Activated CD4-positive, CD25-positive, alpha-beta regulatory T cell treated with anti-CD3 and anti-CD28 coated beads, Interleukin-2, amount 50 U/mL, for 16 hours (primary cell): ENCODE data around the gene PSIP1.
"Not testable (repeated sequence)": the region's sequence is repeated elsewhere in the genome, so short reads cannot be mapped to it uniquely, and the experiment has no call there.

Source experiments
- DNase-seq: peaks from one replicate; pipeline ENCODE4 v3.0.0-alpha.2; 2020; ENCODE audit warnings: low read depth, low spot score

The PSIP1 gene

GRCh38 chr9:15505921-15506320, 4.8 kb downstream of the PSIP1 start:
- DNase-seq: no peak

DNA sequence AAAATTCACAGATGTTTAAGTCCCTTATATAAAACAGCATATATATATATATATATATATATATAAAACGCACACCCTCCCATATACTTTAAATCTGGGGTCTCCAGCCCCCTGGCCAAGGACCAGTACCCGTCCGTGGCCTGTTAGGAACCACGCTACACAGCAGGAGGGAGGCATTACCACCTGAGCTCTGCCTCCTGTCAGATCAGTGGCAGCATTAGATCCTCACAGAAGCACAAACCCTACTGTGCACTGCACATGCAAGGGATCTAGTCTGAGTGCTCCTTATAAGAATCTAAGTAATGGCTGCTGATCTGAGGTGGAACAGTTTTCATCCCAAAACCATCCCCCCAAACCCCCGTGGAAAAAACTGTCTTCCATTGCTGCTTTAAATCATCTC, 9.0 kb downstream of the PSIP1 start:
- DNase-seq: no peak

- no peak for DNase-seq
Measured at GRCh38 chr9:15501179-15501578, 9.6 kb downstream of the PSIP1 start.

- DNase-seq: no peak
Measured at GRCh38 chr9:15499139-15499538, 11.6 kb downstream of the PSIP1 start.

GRCh38 chr9:15498246-15498995, 12.3 kb downstream of the PSIP1 start:
- no peak for DNase-seq

GRCh38 chr9:15492485-15493150, 18.2 kb downstream of the PSIP1 start:
- DNase-seq: no peak

- DNase-seq: no peak
Measured at GRCh38 chr9:15491950-15492349, 18.8 kb downstream of the PSIP1 start.

DNA sequence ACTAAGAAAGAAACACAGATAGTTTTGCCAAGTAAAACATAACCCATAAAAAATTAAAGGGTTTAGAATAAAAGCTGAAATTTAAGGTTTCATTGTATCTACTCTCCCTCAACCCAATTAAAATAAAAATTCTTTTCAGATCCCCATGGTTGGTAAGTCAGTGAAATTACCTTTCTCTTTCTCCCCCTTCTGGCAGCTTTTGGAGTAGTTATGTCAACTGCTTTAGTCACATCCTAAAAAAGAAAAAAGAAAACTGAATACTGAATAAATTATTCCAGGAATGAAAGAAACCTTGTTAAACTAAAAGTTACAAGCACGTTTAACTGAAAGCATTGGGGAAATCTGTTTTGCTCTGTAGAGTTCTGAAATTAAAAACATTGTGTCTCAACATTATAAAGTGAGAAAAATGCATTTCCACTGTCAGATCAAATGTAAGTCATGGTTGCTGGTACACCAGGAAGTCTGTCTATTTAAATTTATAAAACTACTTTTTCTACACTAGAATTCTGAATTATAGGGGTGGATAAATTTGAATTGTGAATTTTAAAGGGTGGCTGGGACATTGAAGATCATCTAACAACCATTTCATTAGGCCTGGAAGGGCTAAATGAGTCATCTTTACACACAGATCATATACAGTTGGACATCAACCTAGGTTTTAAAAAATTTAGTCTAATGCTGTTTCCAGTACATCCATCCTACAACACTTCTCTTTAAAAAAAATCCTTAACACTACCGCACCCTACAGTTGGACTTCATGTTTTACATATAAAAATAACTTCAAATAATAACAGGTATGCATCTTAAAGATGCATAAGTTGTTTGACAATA, 24.7 kb downstream of the PSIP1 start:
- DNase-seq: no peak

DNA sequence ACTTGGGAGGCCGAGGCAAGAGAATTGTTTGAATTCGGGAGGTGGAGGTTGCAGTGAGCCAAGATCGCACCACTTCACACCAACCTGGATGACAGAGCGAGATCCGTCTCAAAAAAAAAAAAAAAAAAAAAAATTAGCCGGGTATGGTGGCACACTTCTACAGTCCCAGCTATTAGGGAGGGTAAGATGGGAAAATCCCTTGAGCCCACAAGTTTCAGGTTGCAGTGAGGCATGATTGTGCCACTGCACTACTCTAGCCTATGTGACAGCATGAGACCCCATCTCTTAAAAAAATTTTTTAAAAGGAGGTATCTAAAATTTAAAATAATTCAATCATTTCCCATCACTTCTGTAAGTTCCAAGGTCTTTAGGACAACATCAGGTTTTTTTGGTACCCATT, 26.0 kb downstream of the PSIP1 start:
- no peak for DNase-seq

DNA sequence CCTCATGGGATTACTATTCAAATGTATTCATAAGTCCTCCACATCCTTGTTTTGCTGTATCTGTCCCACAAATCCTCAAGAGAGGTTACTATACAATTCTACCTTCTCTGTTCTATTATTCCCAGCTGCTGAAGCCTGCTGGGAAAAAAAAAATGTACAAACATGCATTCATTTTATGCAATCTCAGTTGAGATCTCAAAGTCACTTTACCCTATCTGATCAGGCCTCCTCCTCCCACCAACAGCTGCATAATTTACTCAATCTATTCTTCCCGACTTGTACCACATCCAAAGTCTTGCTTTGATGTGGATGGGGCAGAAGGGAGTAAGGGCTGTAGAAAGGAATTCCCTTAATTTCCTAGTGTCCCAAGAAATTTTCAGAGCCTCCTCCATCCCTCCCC, 28.6 kb downstream of the PSIP1 start:
- no peak for DNase-seq

DNA sequence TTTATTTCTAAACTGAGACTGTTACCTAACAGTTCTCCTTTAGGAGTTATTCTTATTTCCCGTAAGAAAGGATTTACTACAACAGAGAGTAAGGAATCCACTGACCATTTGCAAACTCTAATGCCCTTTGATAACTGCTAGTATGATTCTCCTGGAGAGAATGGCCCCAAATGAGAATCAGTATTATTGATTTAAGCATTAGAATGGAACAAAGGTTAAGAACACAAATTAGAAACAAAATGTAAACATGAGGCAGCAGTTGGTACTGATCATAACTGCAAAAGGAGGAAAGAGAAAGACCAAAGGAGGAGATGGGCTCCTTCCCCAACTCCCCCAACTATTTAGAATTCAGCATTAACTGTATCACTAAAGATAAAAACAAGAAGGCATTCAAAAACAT, 30.7 kb downstream of the PSIP1 start:
- DNase-seq: no peak

DNA sequence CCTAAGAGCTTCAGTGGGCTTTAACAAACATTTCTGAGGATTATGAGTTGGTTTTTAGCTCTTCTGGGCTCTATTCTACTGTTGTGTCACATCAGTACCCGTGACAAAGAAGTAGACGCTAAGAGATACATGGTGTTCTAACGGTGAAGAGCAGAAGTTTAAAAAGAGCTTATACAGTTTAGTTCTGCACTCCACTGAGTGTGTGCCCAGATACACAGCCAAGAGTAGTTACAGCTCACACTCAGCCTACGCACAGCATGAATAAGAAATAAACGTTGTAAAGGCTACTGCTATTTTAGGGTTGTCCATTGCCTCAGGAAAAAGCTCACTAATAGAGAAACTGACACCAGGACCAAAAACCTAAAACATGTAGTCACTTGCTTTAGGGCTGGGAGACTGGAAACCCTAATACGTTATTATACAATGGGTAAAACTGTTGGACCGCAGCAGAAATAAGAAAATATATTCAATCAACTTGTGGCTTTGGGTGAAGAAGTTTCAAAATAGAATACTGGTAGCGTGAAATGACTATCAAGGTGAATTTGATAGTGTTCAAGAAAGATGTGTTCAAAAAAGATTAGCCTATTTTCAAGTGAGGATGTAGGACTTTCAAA, 34.7 kb downstream of the PSIP1 start:
- DNase-seq: no peak

- DNase-seq: no peak
Measured at GRCh38 chr9:15469862-15470261, 40.9 kb downstream of the PSIP1 start.

DNA sequence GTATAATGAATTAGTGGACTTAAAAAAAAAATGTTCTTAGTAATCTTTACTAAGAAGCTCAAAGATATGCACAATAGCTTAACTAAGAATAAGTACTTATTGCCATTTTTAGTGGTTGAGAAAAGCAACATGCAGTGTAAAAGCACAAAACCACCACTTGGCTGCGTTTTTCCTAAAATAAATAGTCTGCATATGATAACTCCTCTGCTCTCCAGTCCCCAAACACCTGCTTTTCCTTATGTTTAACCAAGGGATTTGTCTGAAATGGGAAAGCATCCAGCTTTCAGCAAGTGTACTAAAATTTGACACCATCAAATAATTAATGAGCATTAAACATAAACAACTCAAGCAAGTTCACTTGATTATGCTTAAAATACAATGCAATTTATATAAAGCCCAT, 41.4 kb downstream of the PSIP1 start:
- no peak for DNase-seq

DNA sequence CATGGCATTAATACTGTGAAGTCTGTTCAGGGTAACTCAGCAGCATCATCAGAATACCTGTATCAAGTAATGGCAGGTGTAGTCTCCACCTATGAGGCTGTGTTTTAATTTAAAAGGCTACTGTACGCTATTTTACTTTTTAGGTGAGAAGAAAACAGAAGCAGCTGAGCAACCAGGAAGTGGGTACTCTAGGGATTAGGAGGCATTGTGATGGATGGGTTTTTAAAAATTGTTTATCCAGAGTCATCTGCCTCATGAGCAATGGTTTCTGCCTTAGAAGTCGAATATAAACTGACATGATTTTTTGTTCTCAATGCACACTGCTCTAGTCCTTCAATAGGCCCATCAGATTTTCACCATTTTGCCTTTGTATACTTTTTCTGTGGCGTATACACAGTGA, 42.6 kb downstream of the PSIP1 start:
- DNase-seq: no peak

GRCh38 chr9:15461601-15462000, 49.2 kb downstream of the PSIP1 start:
- DNase-seq: no peak

DNA sequence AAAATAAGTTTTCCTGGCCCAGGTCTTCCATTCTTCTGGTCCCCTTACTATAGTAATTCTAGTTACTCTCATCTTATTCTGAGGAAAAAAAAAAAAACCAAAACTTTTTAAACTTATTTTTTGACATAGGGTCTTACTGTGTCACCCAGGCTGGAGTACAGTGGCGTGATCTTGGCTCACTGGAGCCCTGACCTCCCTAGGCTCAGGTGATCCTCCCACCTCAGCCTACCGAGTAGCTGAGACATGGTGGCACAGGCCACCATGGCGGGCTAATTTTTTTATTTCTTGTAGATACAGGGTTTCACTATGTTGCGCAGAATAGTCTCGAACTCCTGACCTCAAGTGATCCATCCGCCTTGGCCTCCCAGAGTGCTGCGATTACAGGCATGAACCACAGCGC, 49.7 kb downstream of the PSIP1 start:
- DNase-seq: no peak

DNA sequence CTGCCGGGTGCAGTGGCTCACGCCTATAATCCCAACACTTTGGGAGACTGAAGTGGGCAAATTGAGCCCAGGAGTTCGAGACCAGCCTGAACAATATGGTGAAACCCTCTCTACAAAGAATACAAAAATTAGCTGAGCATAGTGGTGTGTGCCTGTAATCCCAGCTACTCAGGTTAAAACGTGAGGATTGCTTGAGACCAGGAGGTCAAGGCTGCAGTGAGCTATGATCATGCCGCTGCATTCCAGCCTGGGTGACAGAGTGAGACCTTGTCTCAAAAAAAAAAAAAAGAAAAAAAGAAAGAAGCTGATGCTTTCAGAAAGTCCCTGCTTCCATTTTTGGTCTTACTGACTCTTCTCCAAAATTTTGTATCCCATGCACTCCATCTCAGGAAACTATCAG, 56.8 kb downstream of the PSIP1 start:
- no peak for DNase-seq

GRCh38 chr9:15444141-15444540, 66.6 kb downstream of the PSIP1 start:
- no peak for DNase-seq

- DNase-seq: not testable (repeated sequence)
Measured at GRCh38 chr9:15442264-15442663, 68.5 kb downstream of the PSIP1 start.

DNA sequence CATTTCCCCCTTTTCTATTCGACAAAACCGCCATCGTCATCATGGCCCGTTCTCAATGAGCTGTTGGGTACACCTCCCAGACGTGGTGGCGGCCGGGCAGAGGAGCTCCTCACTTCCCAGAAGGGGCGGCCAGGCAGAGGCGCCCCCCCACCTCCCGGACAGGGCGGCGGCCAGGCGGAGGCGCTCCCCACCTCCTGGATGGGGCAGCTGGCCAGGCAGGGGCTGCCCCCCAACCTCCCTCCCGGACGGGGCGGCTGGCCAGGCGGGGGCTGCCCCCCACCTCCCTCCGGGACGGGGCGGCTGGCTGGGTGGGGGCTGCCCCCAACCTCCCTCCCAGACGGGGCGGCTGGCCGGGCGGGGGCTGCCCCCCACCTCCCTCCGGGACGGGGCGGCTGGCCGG, 68.9 kb downstream of the PSIP1 start:
- not testable (repeated sequence) for DNase-seq

DNA sequence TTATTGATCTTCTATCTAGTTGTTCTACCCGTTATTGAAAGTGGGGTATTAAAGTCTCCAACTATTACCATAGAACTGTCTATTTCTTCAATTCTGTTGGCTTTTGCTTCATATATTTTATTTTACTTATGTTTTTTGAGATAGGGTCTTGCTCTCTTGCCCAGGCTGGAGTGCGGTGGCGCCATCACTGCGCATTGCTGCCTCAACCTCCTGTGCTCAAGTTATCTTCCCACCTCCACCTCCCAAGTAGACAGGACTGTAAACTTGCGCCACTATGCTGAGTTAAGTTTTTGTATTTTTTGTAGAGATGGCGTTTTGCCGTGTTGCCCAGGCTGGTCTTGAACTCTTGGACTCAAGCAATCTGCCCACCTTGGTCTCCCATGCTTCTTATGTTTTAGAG, 71.9 kb downstream of the PSIP1 start:
- no peak for DNase-seq
